MCF 10A (cell line): ENCODE measurements around the gene CPTP. TPM values are rescaled to one million over a fixed set of nuclear protein-coding genes. Genes with fewer than 3 reads are reported as not detected.

Source experiments
- BruUV-seq: library from RNA; stranded (reverse); fragments of 400-500 nt; replicated peaks from 2 replicates; lab custom pipeline; 2021; lab: Mats Ljungman, UMichigan
- CTCF ChIA-PET: fragments of 300-600 bp; sonication (Branson Sonifier 250); formaldehyde crosslinking; extraction: SDS; loops from one replicate; lab custom pipeline; 2021; ENCODE audit warnings: antibody characterized with exemption, inconsistent platforms; lab: Yijun Ruan, JAX
- POLR2A ChIA-PET: fragments of 300-600, 350-650 bp; sonication (Branson Sonifier 250); formaldehyde crosslinking; extraction: SDS; loops from one replicate; lab custom pipeline; 2020; ENCODE audit warnings: antibody characterized with exemption, inconsistent platforms; lab: Yijun Ruan, JAX
- DNase-seq: peaks from one replicate; pipeline ENCODE4 v3.0.0-alpha.2; 2018; ENCODE audit not compliant: unreplicated experiment
- H3K27ac Mint-ChIP-seq: one replicate; pipeline ENCODE4 v1.8.0; 2022; ENCODE audit warnings: mild to moderate bottlenecking, low read depth, mixed read lengths; ENCODE audit not compliant: unreplicated experiment
- H3K27me3 Mint-ChIP-seq: one replicate; pipeline ENCODE4 v1.8.0; 2022; ENCODE audit warnings: mixed read lengths; ENCODE audit not compliant: insufficient read depth, unreplicated experiment
- H3K36me3 Mint-ChIP-seq: one replicate; pipeline ENCODE4 v1.8.0; 2022; ENCODE audit warnings: mild to moderate bottlenecking, moderate library complexity, mixed read lengths; ENCODE audit not compliant: insufficient read depth, unreplicated experiment
- H3K4me1 Mint-ChIP-seq: one replicate; pipeline ENCODE4 v1.8.0; 2022; ENCODE audit warnings: mixed read lengths; ENCODE audit not compliant: insufficient read depth, unreplicated experiment
- H3K4me3 Mint-ChIP-seq: one replicate; pipeline ENCODE4 v1.8.0; 2022; ENCODE audit warnings: mild to moderate bottlenecking, moderate library complexity, mixed read lengths; ENCODE audit not compliant: unreplicated experiment
- H3K9me3 Mint-ChIP-seq: one replicate; pipeline ENCODE4 v1.8.0; 2022; ENCODE audit warnings: mixed read lengths; ENCODE audit not compliant: unreplicated experiment
- intact Hi-C: fragments of 100-400 bp; cut with micrococcal nuclease; formaldehyde crosslinking; loops from 2 replicates; pipeline ENCODE4 v1.14.1; 2022
- total RNA-seq: library from RNA; stranded (reverse); gene quantifications from 2 replicates; pipeline ENCODE4 v1.2.3, GENCODE V29; 2022
- TF ChIP-seq, protein P1 (sequence below): fragments of 200-600 bp; IDR thresholded peaks from one replicate; pipeline ENCODE4 v1.8.0; 2022; ENCODE audit warnings: antibody characterized with exemption, mild to moderate bottlenecking; ENCODE audit not compliant: unreplicated experiment

CPTP gene
- total RNA-seq, 1 experiment from 2014 or later = 21.0 TPM

DNA sequence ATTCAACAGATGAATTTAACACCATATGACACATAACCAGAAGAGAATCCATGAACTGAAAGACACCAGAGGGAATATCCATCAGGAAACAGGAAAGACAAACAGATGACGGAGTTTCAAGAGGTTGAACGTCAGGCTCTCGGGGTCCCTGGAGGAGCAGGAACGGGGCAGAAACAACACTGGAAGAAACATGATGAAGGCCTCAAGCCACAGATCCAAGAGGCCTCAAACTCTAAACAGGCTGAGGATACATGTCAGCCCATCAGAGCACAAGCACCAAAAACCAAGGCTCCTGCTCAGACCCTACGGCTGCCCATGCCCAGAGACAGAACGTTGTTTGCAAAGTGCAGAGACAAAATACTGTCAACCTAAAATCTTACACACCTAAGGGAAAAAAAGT, 7.2 kb upstream of the CPTP start:
- Mint-ChIP-seq H3K36me3 (peaks cover 61% of the 10 kb centered on the region), H3K27me3 (no peaks in the 10 kb centered on the region), H3K27ac (peak overlapping the region; percentile 84), H3K4me1 (peaks cover 10% of the 10 kb centered on the region), H3K9me3 (no peaks in the 10 kb centered on the region), H3K4me3 (peak overlapping the region; percentile 29)
- POLR2A ChIA-PET = interaction anchor here (0.6 to 1.4 kb wide), 6 partner anchors 8 to 349 kb away, joined by 3 to 12 read pairs (median 4); no protein-coding TSS in a partner anchor
- TF ChIP-seq, protein P1, sequence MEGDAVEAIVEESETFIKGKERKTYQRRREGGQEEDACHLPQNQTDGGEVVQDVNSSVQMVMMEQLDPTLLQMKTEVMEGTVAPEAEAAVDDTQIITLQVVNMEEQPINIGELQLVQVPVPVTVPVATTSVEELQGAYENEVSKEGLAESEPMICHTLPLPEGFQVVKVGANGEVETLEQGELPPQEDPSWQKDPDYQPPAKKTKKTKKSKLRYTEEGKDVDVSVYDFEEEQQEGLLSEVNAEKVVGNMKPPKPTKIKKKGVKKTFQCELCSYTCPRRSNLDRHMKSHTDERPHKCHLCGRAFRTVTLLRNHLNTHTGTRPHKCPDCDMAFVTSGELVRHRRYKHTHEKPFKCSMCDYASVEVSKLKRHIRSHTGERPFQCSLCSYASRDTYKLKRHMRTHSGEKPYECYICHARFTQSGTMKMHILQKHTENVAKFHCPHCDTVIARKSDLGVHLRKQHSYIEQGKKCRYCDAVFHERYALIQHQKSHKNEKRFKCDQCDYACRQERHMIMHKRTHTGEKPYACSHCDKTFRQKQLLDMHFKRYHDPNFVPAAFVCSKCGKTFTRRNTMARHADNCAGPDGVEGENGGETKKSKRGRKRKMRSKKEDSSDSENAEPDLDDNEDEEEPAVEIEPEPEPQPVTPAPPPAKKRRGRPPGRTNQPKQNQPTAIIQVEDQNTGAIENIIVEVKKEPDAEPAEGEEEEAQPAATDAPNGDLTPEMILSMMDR = no peak
- CTCF ChIA-PET = interaction anchor here (0.7 kb wide), 1 partner anchor 349 kb away, joined by 3 read pairs; no protein-coding TSS in a partner anchor
- DNase-seq = no peak
- TSS peak; percentile 44 for BruUV-seq
- intact Hi-C loops = no loop called here

GRCh38 chr1:1318131-1318652, 6.4 kb upstream of the CPTP start:
- Mint-ChIP-seq H3K9me3 (no peaks in the 10 kb centered on the region), H3K27ac (peak overlapping the region; percentile 84), H3K27me3 (no peaks in the 10 kb centered on the region), H3K4me3 (peak overlapping the region; percentile 19), H3K4me1 (peaks cover 11% of the 10 kb centered on the region), H3K36me3 (peaks cover 54% of the 10 kb centered on the region)
- TF ChIP-seq, protein P1 = no peak
- TSS peak; percentile 7 for BruUV-seq
- intact Hi-C loops = no loop called here
- DNase-seq = peak; percentile 94
- POLR2A ChIA-PET = interaction anchor here (0.6 to 1.5 kb wide), 11 partner anchors 8 to 359 kb away, joined by 3 to 12 read pairs (median 4); partner anchors contain the start of genes CCNL2 and NOC2L
- CTCF ChIA-PET = interaction anchor here (0.6 kb wide), 1 partner anchor 57 kb away, joined by 3 read pairs; the partner anchor contains the start of gene AURKAIP1

- TF ChIP-seq, protein P1 = no peak
- Mint-ChIP-seq H3K9me3 (no peaks in the 10 kb centered on the region), H3K27ac (peak overlapping the region; percentile 84), H3K4me1 (peaks cover 18% of the 10 kb centered on the region), H3K4me3 (peak overlapping the region; percentile 19), H3K36me3 (peaks cover 47% of the 10 kb centered on the region), H3K27me3 (no peaks in the 10 kb centered on the region)
- ChIA-PET CTCF (interaction anchor here (0.6 kb wide), 2 partner anchors 37 to 56 kb away, joined by 3 read pairs; partner anchors contain the start of gene AURKAIP1), POLR2A (interaction anchor here (0.7 to 1.5 kb wide), 9 partner anchors 10 to 360 kb away, joined by 3 to 12 read pairs (median 3); partner anchors contain the start of genes CCNL2 and NOC2L)
- DNase-seq = no peak
- intact Hi-C loops = no loop called here
- BruUV-seq = no TSS peak
Measured at GRCh38 chr1:1318777-1319645, 5.6 kb upstream of the CPTP start.

- TF ChIP-seq, protein P1 = no peak
- DNase-seq = no peak
- ChIA-PET POLR2A (interaction anchor here (0.7 kb wide), 1 partner anchor 15 kb away, joined by 3 read pairs; no protein-coding TSS in a partner anchor), CTCF (interaction anchor here (0.6 kb wide), 1 partner anchor 38 kb away, joined by 3 read pairs; no protein-coding TSS in a partner anchor)
- Mint-ChIP-seq H3K36me3 (peaks cover 48% of the 10 kb centered on the region), H3K4me1 (peaks cover 18% of the 10 kb centered on the region), H3K27me3 (no peaks in the 10 kb centered on the region), H3K4me3 (no peak overlapping the region), H3K27ac (peak overlapping the region; percentile 69), H3K9me3 (no peaks in the 10 kb centered on the region)
- BruUV-seq = no TSS peak
- intact Hi-C loops = no loop called here
Measured at GRCh38 chr1:1319646-1319941, 5.0 kb upstream of the CPTP start.
